RWPE2 (cell line): ENCODE measurements around the gene TTC28.

Experiments used
- ATAC-seq: fragments of 200-7000 bp; cut with Tn5 transposase; 3 replicates; pipeline ENCODE4 v1.9.1; 2021; ENCODE audit warnings: low read depth
- DNase-seq: peaks from one replicate; pipeline ENCODE4 v3.0.0-alpha.2; 2020; ENCODE audit warnings: low spot score
- H3K27ac ChIP-seq: fragments of 450-650 bp; 2 replicates; pipeline ENCODE4 v1.5.1; 2017; ENCODE audit warnings: mild to moderate bottlenecking; ENCODE audit not compliant: poor library complexity, severe bottlenecking
- H3K27me3 ChIP-seq: fragments of 250-450 bp; sonication (Bioruptor Pico); 2 replicates; pipeline ENCODE4 v1.5.1; 2021; ENCODE audit warnings: mild to moderate bottlenecking, moderate library complexity; ENCODE audit not compliant: insufficient read depth, poor library complexity, severe bottlenecking
- H3K36me3 ChIP-seq: fragments of 250-450 bp; sonication (Bioruptor Pico); 2 replicates; pipeline ENCODE4 v1.5.1; 2020; ENCODE audit warnings: low read depth, mild to moderate bottlenecking, moderate library complexity
- H3K4me1 ChIP-seq: fragments of 250-450 bp; sonication (Bioruptor Pico); 2 replicates; pipeline ENCODE4 v1.5.1; 2021; ENCODE audit warnings: mild to moderate bottlenecking, moderate library complexity; ENCODE audit not compliant: insufficient read depth, poor library complexity, severe bottlenecking
- H3K4me3 ChIP-seq: fragments of 250-450 bp; sonication (Bioruptor Pico); 2 replicates; pipeline ENCODE4 v1.5.1; 2021; ENCODE audit warnings: mild to moderate bottlenecking, moderate library complexity; ENCODE audit not compliant: severe bottlenecking
- H3K9me3 ChIP-seq: fragments of 250-450 bp; sonication (Bioruptor Pico); 2 replicates; pipeline ENCODE4 v1.5.1; 2021; ENCODE audit warnings: mild to moderate bottlenecking, moderate library complexity; ENCODE audit not compliant: severe bottlenecking
- TF ChIP-seq, protein P1 (sequence below): fragments of 450-650 bp; IDR thresholded peaks from one replicate; pipeline ENCODE4 v1.5.1; 2017; ENCODE audit warnings: mild to moderate bottlenecking, moderate library complexity; ENCODE audit not compliant: poor library complexity, severe bottlenecking

Gene TTC28

DNA sequence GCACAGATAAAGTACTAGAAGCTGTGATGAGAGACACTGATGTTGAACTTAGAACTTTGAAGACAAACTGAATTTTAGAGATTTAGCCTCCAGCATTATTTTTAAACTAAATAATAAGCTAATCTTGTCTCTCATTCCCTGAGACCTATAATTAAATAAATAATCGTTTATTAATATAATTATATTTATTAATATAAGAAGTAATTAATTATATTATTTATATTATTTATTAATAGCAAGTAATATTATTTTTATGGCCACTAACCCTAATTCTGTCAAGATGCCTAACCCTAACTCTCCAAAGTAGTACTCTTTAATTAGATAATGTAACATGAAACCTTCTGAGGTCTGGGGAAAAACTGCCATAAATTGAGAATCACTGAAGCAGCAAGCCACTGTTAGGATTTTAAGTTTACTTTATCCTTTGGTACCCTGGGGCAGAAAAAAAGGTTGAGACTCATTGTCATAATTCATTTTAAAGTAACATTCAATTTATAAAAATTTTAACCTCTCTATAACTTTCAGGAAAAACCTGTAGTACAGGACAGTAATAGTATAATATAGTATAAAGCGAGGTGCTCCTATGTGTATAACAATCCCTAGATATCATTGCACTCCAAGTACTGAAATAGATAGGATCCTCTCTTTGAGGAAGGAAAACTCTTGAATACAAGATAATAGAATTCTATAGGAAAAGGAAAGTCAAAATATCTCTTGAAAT is 85.4 kb downstream of the TTC28 start:
- TF ChIP-seq, protein P1, sequence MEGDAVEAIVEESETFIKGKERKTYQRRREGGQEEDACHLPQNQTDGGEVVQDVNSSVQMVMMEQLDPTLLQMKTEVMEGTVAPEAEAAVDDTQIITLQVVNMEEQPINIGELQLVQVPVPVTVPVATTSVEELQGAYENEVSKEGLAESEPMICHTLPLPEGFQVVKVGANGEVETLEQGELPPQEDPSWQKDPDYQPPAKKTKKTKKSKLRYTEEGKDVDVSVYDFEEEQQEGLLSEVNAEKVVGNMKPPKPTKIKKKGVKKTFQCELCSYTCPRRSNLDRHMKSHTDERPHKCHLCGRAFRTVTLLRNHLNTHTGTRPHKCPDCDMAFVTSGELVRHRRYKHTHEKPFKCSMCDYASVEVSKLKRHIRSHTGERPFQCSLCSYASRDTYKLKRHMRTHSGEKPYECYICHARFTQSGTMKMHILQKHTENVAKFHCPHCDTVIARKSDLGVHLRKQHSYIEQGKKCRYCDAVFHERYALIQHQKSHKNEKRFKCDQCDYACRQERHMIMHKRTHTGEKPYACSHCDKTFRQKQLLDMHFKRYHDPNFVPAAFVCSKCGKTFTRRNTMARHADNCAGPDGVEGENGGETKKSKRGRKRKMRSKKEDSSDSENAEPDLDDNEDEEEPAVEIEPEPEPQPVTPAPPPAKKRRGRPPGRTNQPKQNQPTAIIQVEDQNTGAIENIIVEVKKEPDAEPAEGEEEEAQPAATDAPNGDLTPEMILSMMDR = no peak
- Histone ChIP-seq H3K27me3 (no peaks in the 10 kb centered on the region), H3K9me3 (no peaks in the 10 kb centered on the region), H3K4me3 (no peak overlapping the region), H3K36me3 (no peaks in the 10 kb centered on the region), H3K4me1 (no peaks in the 10 kb centered on the region), H3K27ac (no peak overlapping the region)
- DNase-seq = no peak
- no peak for ATAC-seq

DNA sequence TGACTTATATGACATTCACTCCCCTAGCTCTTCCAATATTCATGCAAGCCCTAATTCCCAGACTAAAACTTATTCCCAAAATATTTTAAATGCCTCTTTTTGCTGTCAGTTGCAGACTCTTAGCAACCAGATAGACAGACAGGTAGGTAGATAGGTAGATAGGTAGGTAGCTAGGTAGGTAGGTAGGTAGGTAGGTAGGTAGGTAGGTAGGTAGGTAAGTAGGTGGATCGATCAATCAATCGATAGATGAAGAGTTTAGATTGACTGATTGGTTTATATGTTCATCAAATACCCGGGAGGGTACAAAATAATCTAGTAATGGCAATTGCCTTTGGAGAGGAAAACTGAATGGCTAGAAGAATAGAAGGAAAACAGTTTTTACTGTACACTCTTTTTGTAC is 86.3 kb downstream of the TTC28 start:
- DNase-seq = no peak
- Histone ChIP-seq H3K36me3 (no peaks in the 10 kb centered on the region), H3K9me3 (no peaks in the 10 kb centered on the region), H3K4me3 (no peak overlapping the region), H3K4me1 (no peaks in the 10 kb centered on the region), H3K27me3 (no peaks in the 10 kb centered on the region), H3K27ac (no peak overlapping the region)
- ATAC-seq = no peak
- TF ChIP-seq, protein P1 = no peak

DNA sequence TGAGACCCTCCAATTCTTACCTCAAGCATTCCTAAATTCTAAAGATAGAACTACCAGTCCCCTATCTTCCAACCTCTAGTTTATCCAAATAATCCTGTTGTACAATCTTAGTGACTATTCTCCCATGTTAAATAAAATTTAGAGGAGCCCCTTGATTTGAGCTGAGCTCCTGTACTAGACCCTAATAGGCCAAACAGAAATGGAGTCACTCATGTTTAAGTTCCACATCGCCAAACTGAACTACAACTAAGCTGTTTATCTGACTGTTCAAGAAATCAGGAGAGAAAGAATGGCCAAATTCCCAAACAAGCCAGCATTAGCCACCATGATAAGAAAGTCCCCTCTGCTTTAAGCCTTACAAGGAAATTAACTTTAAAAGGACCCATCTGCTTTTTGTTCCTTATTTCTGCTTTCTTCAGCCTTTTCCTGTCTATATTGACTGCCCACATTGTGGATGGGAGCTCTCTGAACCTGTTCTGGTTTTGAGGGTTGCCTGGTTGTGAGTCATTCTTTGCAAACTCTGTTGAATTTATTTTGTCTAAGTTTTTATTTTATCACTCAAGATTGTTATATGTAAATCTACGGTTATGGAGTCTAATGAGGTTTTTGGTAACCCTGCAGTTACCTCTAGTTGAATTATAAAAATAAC is 90.4 kb downstream of the TTC28 start:
- ATAC-seq (no peak), DNase-seq (no peak)
- H3K9me3 ChIP-seq = no peaks in the 10 kb centered on the region

DNA sequence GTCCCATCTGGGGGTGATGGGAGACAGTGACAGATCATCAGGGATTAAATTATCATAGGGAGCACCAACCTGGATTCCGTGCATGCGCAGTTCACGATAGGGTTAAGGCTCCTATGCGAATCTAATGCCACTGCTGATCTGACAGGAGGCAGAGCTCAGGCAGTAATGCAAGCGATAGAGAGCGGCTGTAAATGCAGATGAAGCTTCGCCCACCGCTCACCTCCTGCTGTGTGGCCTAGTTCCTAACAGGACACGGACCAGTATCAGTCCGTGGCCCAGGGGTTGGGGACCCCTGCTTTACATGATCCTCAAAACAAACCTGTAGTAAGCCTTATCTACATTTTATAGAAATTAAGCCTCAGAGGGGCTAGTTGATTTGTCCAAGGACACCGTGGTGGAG is 94.3 kb downstream of the TTC28 start:
- Histone ChIP-seq H3K27me3 (no peaks in the 10 kb centered on the region), H3K27ac (no peak overlapping the region), H3K4me3 (no peak overlapping the region), H3K36me3 (no peaks in the 10 kb centered on the region), H3K9me3 (no peaks in the 10 kb centered on the region), H3K4me1 (peaks cover 4% of the 10 kb centered on the region)
- DNase-seq (no peak), ATAC-seq (no peak)
- TF ChIP-seq, protein P1 = no peak

More for the DNA sequence above, 90.4 kb downstream of the TTC28 start:
- TF ChIP-seq, protein P1 = no peak
- Histone ChIP-seq H3K4me3 (no peak overlapping the region), H3K27ac (no peak overlapping the region), H3K27me3 (no peaks in the 10 kb centered on the region), H3K36me3 (no peaks in the 10 kb centered on the region), H3K4me1 (no peaks in the 10 kb centered on the region)

DNA sequence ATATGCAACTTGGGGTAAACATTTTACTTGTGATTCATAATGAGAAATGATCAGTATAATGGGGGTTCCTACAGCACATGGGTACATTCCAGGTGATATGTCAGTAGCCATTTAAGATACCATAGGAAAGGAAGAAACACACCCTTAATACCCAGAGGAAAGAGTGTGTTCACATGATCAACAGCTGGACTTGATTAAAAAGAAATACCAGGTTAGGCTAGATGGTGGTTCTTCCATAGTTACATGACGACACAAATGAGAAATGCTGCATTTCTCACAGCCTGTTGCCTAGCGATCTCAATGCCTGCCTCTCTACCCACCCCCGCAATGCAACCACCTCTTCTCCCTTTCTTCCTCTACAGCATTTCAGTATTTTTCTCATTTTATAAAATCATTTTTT is 96.8 kb downstream of the TTC28 start:
- no peaks in the 10 kb centered on the region for H3K36me3 ChIP-seq
- H3K27me3 ChIP-seq = no peaks in the 10 kb centered on the region
- H3K9me3 ChIP-seq = no peaks in the 10 kb centered on the region
- no peak overlapping the region for H3K4me3 ChIP-seq
- TF ChIP-seq, protein P1 = no peak
- ATAC-seq (no peak), DNase-seq (no peak)
- H3K27ac ChIP-seq = no peak overlapping the region
- peaks cover 4% of the 10 kb centered on the region for H3K4me1 ChIP-seq
